Neural cell (in vitro differentiated cells): Measurements from ENCODE around the gene NDUFA8. TPM values are rescaled to one million over a fixed set of nuclear protein-coding genes. Genes with fewer than 3 reads are reported as not detected.

Source experiments
- H2AFZ ChIP-seq: fragments of 200-600, 300-800 bp; sonication (generic), shearing (Covaris generic); 2 replicates; pipeline ENCODE4 v1.6.0; 2014; ENCODE audit warnings: low read depth, mild to moderate bottlenecking, antibody characterized with exemption, low read length, moderate library complexity
- H3F3A ChIP-seq: fragments of 200-600 bp; shearing (Covaris generic); 2 replicates; pipeline ENCODE4 v1.6.1; 2016; ENCODE audit warnings: mild to moderate bottlenecking, moderate library complexity, mixed read lengths, antibody characterized with exemption, low read length; ENCODE audit not compliant: insufficient read depth, poor library complexity, severe bottlenecking
- H3K27ac ChIP-seq: fragments of 200-600, 300-800 bp; sonication (generic), shearing (Covaris generic); 2 replicates; pipeline ENCODE4 v1.5.1; 2014; ENCODE audit warnings: mild to moderate bottlenecking, low read length, moderate library complexity
- H3K27me3 ChIP-seq: fragments of 300-800, 200-600 bp; sonication (generic), shearing (Covaris generic); 2 replicates; pipeline ENCODE4 v1.6.0; 2014; ENCODE audit warnings: mild to moderate bottlenecking, low read depth, low read length, moderate library complexity; ENCODE audit not compliant: insufficient read depth
- H3K36me3 ChIP-seq: fragments of 300-800, 200-600 bp; sonication (generic), shearing (Covaris generic); 2 replicates; pipeline ENCODE4 v1.5.1; 2014; ENCODE audit warnings: mild to moderate bottlenecking, antibody characterized with exemption, low read length, moderate library complexity; ENCODE audit not compliant: insufficient read depth
- H3K4me2 ChIP-seq: fragments of 300-800, 200-600 bp; sonication (generic), shearing (Covaris generic); 2 replicates; pipeline ENCODE4 v1.6.0; 2014; ENCODE audit warnings: mild to moderate bottlenecking, low read length
- H3K4me3 ChIP-seq: fragments of 300-800, 200-600 bp; sonication (generic), shearing (Covaris generic); 2 replicates; pipeline ENCODE4 v1.5.1; 2014; ENCODE audit warnings: mild to moderate bottlenecking, low read length, moderate library complexity
- H3K79me2 ChIP-seq: fragments of 200-600 bp; shearing (Covaris generic); replicated peaks from 2 replicates; pipeline ENCODE4 v1.6.0; 2014; ENCODE audit warnings: mild to moderate bottlenecking, low read length, moderate library complexity; ENCODE audit not compliant: insufficient read depth
- H3K9ac ChIP-seq: fragments of 300-800, 200-600 bp; sonication (generic), shearing (Covaris generic); 2 replicates; pipeline ENCODE4 v1.6.1; 2016; ENCODE audit warnings: mild to moderate bottlenecking, low read length, mixed read lengths
- H3K9me2 ChIP-seq: fragments of 200-600 bp; shearing (Covaris generic); 2 replicates; pipeline ENCODE4 v1.6.1; 2016; ENCODE audit warnings: mild to moderate bottlenecking, low read length, mixed read lengths; ENCODE audit not compliant: insufficient read depth
- H3K9me3 ChIP-seq: fragments of 200-600, 300-800 bp; sonication (generic), shearing (Covaris generic); 2 replicates; pipeline ENCODE4 v1.6.1; 2016; ENCODE audit warnings: mild to moderate bottlenecking, mixed run types, low read length, moderate library complexity, mixed read lengths
- H4K20me1 ChIP-seq: fragments of 200-600 bp; shearing (Covaris generic); 2 replicates; pipeline ENCODE4 v1.6.1; 2016; ENCODE audit warnings: mild to moderate bottlenecking, mixed run types; ENCODE audit not compliant: insufficient read depth
- CTCF ChIP-seq: fragments of 450-650 bp; IDR thresholded peaks from 2 replicates; pipeline ENCODE4 v1.5.1; 2014; ENCODE audit warnings: antibody characterized with exemption, mild to moderate bottlenecking, moderate library complexity; ENCODE audit not compliant: poor library complexity, severe bottlenecking
- EP300 ChIP-seq: fragments of 450-650 bp; conservative IDR thresholded peaks from 2 replicates; pipeline ENCODE4 v1.6.1; 2014; ENCODE audit warnings: antibody characterized with exemption, mild to moderate bottlenecking, moderate library complexity; ENCODE audit not compliant: poor library complexity, severe bottlenecking
- EZH2 ChIP-seq: fragments of 200-600, 300-800 bp; shearing (Covaris generic), sonication (generic); IDR thresholded peaks from 2 replicates; pipeline ENCODE4 v1.6.1; 2014; ENCODE audit warnings: antibody characterized with exemption, low read length, borderline replicate concordance, mild to moderate bottlenecking; ENCODE audit not compliant: insufficient read depth, poor library complexity, severe bottlenecking
- MXI1 ChIP-seq: fragments of 450-650 bp; conservative IDR thresholded peaks from 2 replicates; pipeline ENCODE4 v1.6.1; 2014; ENCODE audit warnings: antibody characterized with exemption, mild to moderate bottlenecking; ENCODE audit not compliant: poor library complexity, severe bottlenecking
- POLR2AphosphoS5 ChIP-seq: IDR thresholded peaks from 2 replicates; pipeline ENCODE4 v1.6.1; 2012
- RAD21 ChIP-seq: fragments of 450-650 bp; conservative IDR thresholded peaks from 2 replicates; pipeline ENCODE4 v1.6.1; 2014; ENCODE audit warnings: antibody characterized with exemption, mild to moderate bottlenecking, moderate library complexity
- SMC3 ChIP-seq: fragments of 450-650 bp; conservative IDR thresholded peaks from 2 replicates; pipeline ENCODE4 v1.6.1; 2014; ENCODE audit warnings: antibody characterized with exemption, mild to moderate bottlenecking, moderate library complexity; ENCODE audit not compliant: poor library complexity
- TAF1 ChIP-seq: IDR thresholded peaks from 2 replicates; pipeline ENCODE4 v1.6.1; 2012; ENCODE audit warnings: low read depth
- polyA plus RNA-seq: library from polyadenylated mRNA; depleted of rRNA; stranded (reverse); fragments of >200 nt; gene quantifications from 2 replicates; pipeline ENCODE4 v1.2.3, GENCODE V29; 2014
- TF ChIP-seq, protein P1 (sequence below): IDR thresholded peaks from 2 replicates; pipeline ENCODE4 v1.6.1; 2012; ENCODE audit warnings: borderline replicate concordance

Gene NDUFA8
- polyA plus RNA-seq, 1 donor from 2014 or later = 65.0 TPM

GRCh38 chr9:122201641-122202040 lies 42.1 kb upstream of the NDUFA8 start:
- Histone ChIP-seq H3K4me2 (no peak overlapping the region), H3K4me3 (no peak overlapping the region), H3K9me2 (no peaks in the 10 kb centered on the region), H3K27me3 (no peaks in the 10 kb centered on the region), H3K9me3 (no peaks in the 10 kb centered on the region), H2AFZ (no peak overlapping the region), H3K9ac (no peak overlapping the region), H4K20me1 (no peaks in the 10 kb centered on the region), H3K36me3 (no peaks in the 10 kb centered on the region), H3K27ac (no peak overlapping the region), H3F3A (no peaks in the 10 kb centered on the region), H3K79me2 (no peaks in the 10 kb centered on the region)
- TF ChIP-seq CTCF (no peak), MXI1 (no peak), RAD21 (no peak), EP300 (no peak), TAF1 (no peak), EZH2 (no peak), POLR2AphosphoS5 (no peak), SMC3 (no peak)
- TF ChIP-seq, protein P1, sequence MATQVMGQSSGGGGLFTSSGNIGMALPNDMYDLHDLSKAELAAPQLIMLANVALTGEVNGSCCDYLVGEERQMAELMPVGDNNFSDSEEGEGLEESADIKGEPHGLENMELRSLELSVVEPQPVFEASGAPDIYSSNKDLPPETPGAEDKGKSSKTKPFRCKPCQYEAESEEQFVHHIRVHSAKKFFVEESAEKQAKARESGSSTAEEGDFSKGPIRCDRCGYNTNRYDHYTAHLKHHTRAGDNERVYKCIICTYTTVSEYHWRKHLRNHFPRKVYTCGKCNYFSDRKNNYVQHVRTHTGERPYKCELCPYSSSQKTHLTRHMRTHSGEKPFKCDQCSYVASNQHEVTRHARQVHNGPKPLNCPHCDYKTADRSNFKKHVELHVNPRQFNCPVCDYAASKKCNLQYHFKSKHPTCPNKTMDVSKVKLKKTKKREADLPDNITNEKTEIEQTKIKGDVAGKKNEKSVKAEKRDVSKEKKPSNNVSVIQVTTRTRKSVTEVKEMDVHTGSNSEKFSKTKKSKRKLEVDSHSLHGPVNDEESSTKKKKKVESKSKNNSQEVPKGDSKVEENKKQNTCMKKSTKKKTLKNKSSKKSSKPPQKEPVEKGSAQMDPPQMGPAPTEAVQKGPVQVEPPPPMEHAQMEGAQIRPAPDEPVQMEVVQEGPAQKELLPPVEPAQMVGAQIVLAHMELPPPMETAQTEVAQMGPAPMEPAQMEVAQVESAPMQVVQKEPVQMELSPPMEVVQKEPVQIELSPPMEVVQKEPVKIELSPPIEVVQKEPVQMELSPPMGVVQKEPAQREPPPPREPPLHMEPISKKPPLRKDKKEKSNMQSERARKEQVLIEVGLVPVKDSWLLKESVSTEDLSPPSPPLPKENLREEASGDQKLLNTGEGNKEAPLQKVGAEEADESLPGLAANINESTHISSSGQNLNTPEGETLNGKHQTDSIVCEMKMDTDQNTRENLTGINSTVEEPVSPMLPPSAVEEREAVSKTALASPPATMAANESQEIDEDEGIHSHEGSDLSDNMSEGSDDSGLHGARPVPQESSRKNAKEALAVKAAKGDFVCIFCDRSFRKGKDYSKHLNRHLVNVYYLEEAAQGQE = no peak

GRCh38 chr9:122200960-122201595 lies 41.5 kb upstream of the NDUFA8 start:
- TF ChIP-seq TAF1 = no peak
- no peak for TF ChIP-seq CTCF
- TF ChIP-seq RAD21 = no peak
- TF ChIP-seq POLR2AphosphoS5 = no peak
- no peak for TF ChIP-seq EP300
- TF ChIP-seq EZH2 = no peak
- no peak for TF ChIP-seq MXI1
- TF ChIP-seq SMC3 = no peak
- no peak overlapping the region for H3K4me2 ChIP-seq

More at GRCh38 chr9:122200960-122201595, 41.5 kb upstream of the NDUFA8 start:
- Histone ChIP-seq H2AFZ (no peak overlapping the region), H3F3A (no peaks in the 10 kb centered on the region), H3K27ac (no peak overlapping the region), H3K9me2 (no peaks in the 10 kb centered on the region), H3K27me3 (no peaks in the 10 kb centered on the region), H3K9me3 (no peaks in the 10 kb centered on the region), H4K20me1 (no peaks in the 10 kb centered on the region), H3K4me3 (no peak overlapping the region), H3K79me2 (no peaks in the 10 kb centered on the region), H3K36me3 (no peaks in the 10 kb centered on the region), H3K9ac (no peak overlapping the region)
